Measurements from ENCODE around the gene APP.
"Not testable (repeated sequence)": the region's sequence is repeated elsewhere in the genome, so short reads cannot be mapped to it uniquely, and the experiment has no call there.

The APP gene

GRCh38 chr21:25953196-25953595, 217.4 kb downstream of the APP start:
- no peak for DNase-seq

- no peak for DNase-seq
Measured at GRCh38 chr21:25952306-25952705, 218.3 kb downstream of the APP start.

- DNase-seq, result no peak
Measured at GRCh38 chr21:25949701-25950100, 220.9 kb downstream of the APP start.

GRCh38 chr21:25944672-25945213, 225.8 kb downstream of the APP start:
- DNase-seq, result peak in 6 of 58 donors; percentile 24 to 74 (median 56)

- DNase-seq, result no peak
Measured at GRCh38 chr21:25944082-25944481, 226.5 kb downstream of the APP start.

- no peak for DNase-seq
Measured at GRCh38 chr21:25942135-25942534, 228.4 kb downstream of the APP start.

- DNase-seq, result no peak
Measured at GRCh38 chr21:25939396-25939761, 231.2 kb downstream of the APP start.

- DNase-seq, result no peak
Measured at GRCh38 chr21:25938658-25939395, 231.7 kb downstream of the APP start.

GRCh38 chr21:25936776-25937175, 233.8 kb downstream of the APP start:
- DNase-seq, result no peak

GRCh38 chr21:25934771-25935224, 235.8 kb downstream of the APP start:
- no peak for DNase-seq

GRCh38 chr21:25934130-25934529, 236.4 kb downstream of the APP start:
- DNase-seq, result no peak

- DNase-seq, result no peak
Measured at GRCh38 chr21:25931765-25932164, 238.8 kb downstream of the APP start.

GRCh38 chr21:25929856-25930520, 240.6 kb downstream of the APP start:
- DNase-seq, result peak in 19 of 58 donors; percentile 12 to 51 (median 28)

- DNase-seq, result no peak
Measured at GRCh38 chr21:25927195-25927880, 243.2 kb downstream of the APP start.

GRCh38 chr21:25925936-25926335, 244.6 kb downstream of the APP start:
- peak in 3 of 58 donors; percentile 37 to 53 (median 39) for DNase-seq

GRCh38 chr21:25925064-25925800, 245.3 kb downstream of the APP start:
- DNase-seq, result peak in 17 of 58 donors; percentile 10 to 74 (median 38)

- DNase-seq, result not testable (repeated sequence)
Measured at GRCh38 chr21:25918152-25918551, 252.4 kb downstream of the APP start.

GRCh38 chr21:25916226-25916625, 254.3 kb downstream of the APP start:
- DNase-seq, result no peak

- DNase-seq, result no peak
Measured at GRCh38 chr21:25913479-25913878, 257.1 kb downstream of the APP start.

GRCh38 chr21:25912402-25912746, 258.2 kb downstream of the APP start:
- DNase-seq, result no peak

GRCh38 chr21:25911730-25912401, 258.7 kb downstream of the APP start:
- DNase-seq, result peak in 23 of 58 donors; percentile 17 to 82 (median 26)

Data from anterior cingulate cortex (tissue), 58 donors.